ENCODE data around the gene SYT17.

The SYT17 gene

GRCh38 chr16:19236561-19237209 is 68.6 kb downstream of the SYT17 start:
- TF ChIP-seq EGR1 (IDR thresholded peaks at IDR 0.05) (no peak), CEBPB (IDR thresholded peaks at IDR 0.05) (no peak), REST (IDR thresholded peaks at IDR 0.05; ENCODE audit: low read depth) (no peak), TAF1 (IDR thresholded peaks at IDR 0.05; ENCODE audit: low read depth) (no peak), YY1 (IDR thresholded peaks at IDR 0.05; ENCODE audit: low read depth) (no peak), TEAD4 (IDR thresholded peaks at IDR 0.05) (no peak), TCF12 (IDR thresholded peaks at IDR 0.05; ENCODE audit: low read depth) (no peak), CREB1 (IDR thresholded peaks at IDR 0.05; ENCODE audit: low read depth) (no peak), RAD21 (IDR thresholded peaks at IDR 0.05; ENCODE audit: low read depth) (no peak), ZBTB7A (IDR thresholded peaks at IDR 0.05; ENCODE audit: low read depth) (no peak)

GRCh38 chr16:19238406-19238805 is 70.4 kb downstream of the SYT17 start:
- TF ChIP-seq EP300 (IDR thresholded peaks at IDR 0.05; ENCODE audit: borderline replicate concordance) (no peak), TAF1 (IDR thresholded peaks at IDR 0.05; ENCODE audit: low read depth) (no peak), TCF12 (IDR thresholded peaks at IDR 0.05; ENCODE audit: low read depth) (0 out of 2 replicates have a peak, but pooled peaks have one; percentile 26), REST (IDR thresholded peaks at IDR 0.05; ENCODE audit: low read depth) (no peak), MAX (IDR thresholded peaks at IDR 0.05) (no peak), EGR1 (IDR thresholded peaks at IDR 0.05) (no peak), NFIC (IDR thresholded peaks at IDR 0.05) (peak; percentile 77), CEBPB (IDR thresholded peaks at IDR 0.05) (no peak), YY1 (IDR thresholded peaks at IDR 0.05; ENCODE audit: low read depth) (no peak)

- no peak for TF ChIP-seq NFIC (IDR thresholded peaks at IDR 0.05)
- TF ChIP-seq FOXM1 (IDR thresholded peaks at IDR 0.05; ENCODE audit: borderline replicate concordance, low read depth) = no peak
- TF ChIP-seq YY1 (IDR thresholded peaks at IDR 0.05; ENCODE audit: low read depth) = no peak
- TF ChIP-seq EGR1 (IDR thresholded peaks at IDR 0.05) = no peak
- no peak for TF ChIP-seq REST (IDR thresholded peaks at IDR 0.05; ENCODE audit: low read depth)
- no peak for TF ChIP-seq ZBTB7A (IDR thresholded peaks at IDR 0.05; ENCODE audit: low read depth)
- no peak for TF ChIP-seq TEAD4 (IDR thresholded peaks at IDR 0.05)
- no peak for TF ChIP-seq CREB1 (IDR thresholded peaks at IDR 0.05; ENCODE audit: low read depth)
- TF ChIP-seq RAD21 (IDR thresholded peaks at IDR 0.05; ENCODE audit: low read depth) = no peak
- no peak for TF ChIP-seq TCF12 (IDR thresholded peaks at IDR 0.05; ENCODE audit: low read depth)
- TF ChIP-seq EP300 (IDR thresholded peaks at IDR 0.05; ENCODE audit: borderline replicate concordance) = no peak
- TF ChIP-seq MAX (IDR thresholded peaks at IDR 0.05) = no peak
- TF ChIP-seq CEBPB (IDR thresholded peaks at IDR 0.05) = no peak
- TF ChIP-seq USF1 (IDR thresholded peaks at IDR 0.05) = no peak
- TF ChIP-seq TAF1 (IDR thresholded peaks at IDR 0.05; ENCODE audit: low read depth) = no peak
Measured at GRCh38 chr16:19239511-19240155, 71.6 kb downstream of the SYT17 start.

GRCh38 chr16:19240494-19240893 is 72.5 kb downstream of the SYT17 start:
- no peak for TF ChIP-seq CREB1 (IDR thresholded peaks at IDR 0.05; ENCODE audit: low read depth)
- no peak for TF ChIP-seq EGR1 (IDR thresholded peaks at IDR 0.05)
- no peak for TF ChIP-seq EP300 (IDR thresholded peaks at IDR 0.05; ENCODE audit: borderline replicate concordance)
- TF ChIP-seq TEAD4 (IDR thresholded peaks at IDR 0.05) = no peak
- no peak for TF ChIP-seq TCF12 (IDR thresholded peaks at IDR 0.05; ENCODE audit: low read depth)
- TF ChIP-seq ZBTB7A (IDR thresholded peaks at IDR 0.05; ENCODE audit: low read depth) = no peak
- TF ChIP-seq USF1 (IDR thresholded peaks at IDR 0.05) = no peak
- TF ChIP-seq FOXM1 (IDR thresholded peaks at IDR 0.05; ENCODE audit: borderline replicate concordance, low read depth) = no peak
- no peak for TF ChIP-seq TAF1 (IDR thresholded peaks at IDR 0.05; ENCODE audit: low read depth)
- TF ChIP-seq YY1 (IDR thresholded peaks at IDR 0.05; ENCODE audit: low read depth) = no peak
- TF ChIP-seq MAX (IDR thresholded peaks at IDR 0.05) = no peak
- TF ChIP-seq RAD21 (IDR thresholded peaks at IDR 0.05; ENCODE audit: low read depth) = no peak
- TF ChIP-seq CEBPB (IDR thresholded peaks at IDR 0.05) = no peak
